Lower lobe of right lung (tissue), 2 donors: ENCODE measurements around the gene ART5. TPM values are rescaled to one million over a fixed set of nuclear protein-coding genes. Genes with fewer than 3 reads are reported as not detected.

Source experiments
- ATAC-seq, 2 donors: fragments of 200-7000 bp; cut with Tn5 transposase; one replicate each; pipeline ENCODE4 v1.9.1; 2020 to 2022; ENCODE audit warnings: mild to moderate bottlenecking in 2 of 2, moderate library complexity in 2 of 2
- DNase-seq: peaks from one replicate; pipeline ENCODE4 v3.0.0-alpha.2; 2020
- H3K27ac ChIP-seq: fragments of 200-600 bp; one replicate; pipeline ENCODE4 v1.8.0; 2022
- H3K27me3 ChIP-seq: fragments of 200-600 bp; one replicate; pipeline ENCODE4 v1.8.0; 2022; ENCODE audit warnings: low read depth
- H3K36me3 ChIP-seq: fragments of 200-600 bp; one replicate; pipeline ENCODE4 v1.8.0; 2022; ENCODE audit warnings: mild to moderate bottlenecking
- H3K4me1 ChIP-seq: fragments of 200-600 bp; one replicate; pipeline ENCODE4 v1.8.0; 2022
- H3K4me3 ChIP-seq: fragments of 200-600 bp; one replicate; pipeline ENCODE4 v1.8.0; 2022; ENCODE audit warnings: mild to moderate bottlenecking
- H3K9me3 ChIP-seq: fragments of 200-600 bp; one replicate; pipeline ENCODE4 v1.8.0; 2022
- intact Hi-C: fragments of 100-400 bp; cut with DNase I; formaldehyde crosslinking; loops from one replicate; pipeline ENCODE4 v1.11.0; 2022
- total RNA-seq: library from RNA; stranded (reverse); fragmentation: NEBNext Ultra II Directional; extraction: Animal tissue kit (Norgen Biotek cat#: 25700); gene quantifications from one replicate; pipeline ENCODE4 v1.2.1, GENCODE V29; 2021
- TF ChIP-seq, protein P1 (sequence below): fragments of 200-600 bp; IDR thresholded peaks from one replicate; pipeline ENCODE4 v1.8.0; 2022; ENCODE audit warnings: antibody characterized with exemption, mild to moderate bottlenecking
- donor health status: DM: no; HTN: yes; CAD: no; lungs with severe emphysema.

The ART5 gene
- total RNA-seq, 1 donor from 2014 or later = 2.2 TPM

DNA sequence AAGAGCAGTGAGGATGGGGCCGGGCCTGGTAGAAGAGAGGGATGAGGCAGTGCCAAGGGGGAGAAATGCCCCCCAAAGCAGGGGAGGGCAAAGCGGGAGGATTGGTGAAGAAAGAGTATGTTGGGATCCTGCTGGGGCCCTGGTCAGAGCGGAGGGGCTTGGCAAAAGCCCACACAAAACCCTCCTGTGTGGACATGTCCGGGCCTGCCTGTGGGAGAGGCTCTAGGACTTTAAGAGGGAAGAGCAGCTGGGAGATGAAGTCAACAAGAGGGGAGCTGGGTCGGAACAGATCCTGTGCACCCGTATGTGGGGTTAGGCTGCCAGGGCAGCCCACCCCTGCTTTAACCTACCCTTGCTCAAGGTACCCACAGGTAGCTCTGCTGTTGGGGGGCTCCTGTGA lies 25.8 kb downstream of the ART5 start:
- Histone ChIP-seq H3K4me3 (no peak overlapping the region), H3K27ac (no peak overlapping the region), H3K36me3 (no peaks in the 10 kb centered on the region), H3K4me1 (peaks cover 21% of the 10 kb centered on the region), H3K9me3 (no peaks in the 10 kb centered on the region), H3K27me3 (no peaks in the 10 kb centered on the region)
- no peak for ATAC-seq
- DNase-seq = no peak
- intact Hi-C loops = no loop called here
- TF ChIP-seq, protein P1, sequence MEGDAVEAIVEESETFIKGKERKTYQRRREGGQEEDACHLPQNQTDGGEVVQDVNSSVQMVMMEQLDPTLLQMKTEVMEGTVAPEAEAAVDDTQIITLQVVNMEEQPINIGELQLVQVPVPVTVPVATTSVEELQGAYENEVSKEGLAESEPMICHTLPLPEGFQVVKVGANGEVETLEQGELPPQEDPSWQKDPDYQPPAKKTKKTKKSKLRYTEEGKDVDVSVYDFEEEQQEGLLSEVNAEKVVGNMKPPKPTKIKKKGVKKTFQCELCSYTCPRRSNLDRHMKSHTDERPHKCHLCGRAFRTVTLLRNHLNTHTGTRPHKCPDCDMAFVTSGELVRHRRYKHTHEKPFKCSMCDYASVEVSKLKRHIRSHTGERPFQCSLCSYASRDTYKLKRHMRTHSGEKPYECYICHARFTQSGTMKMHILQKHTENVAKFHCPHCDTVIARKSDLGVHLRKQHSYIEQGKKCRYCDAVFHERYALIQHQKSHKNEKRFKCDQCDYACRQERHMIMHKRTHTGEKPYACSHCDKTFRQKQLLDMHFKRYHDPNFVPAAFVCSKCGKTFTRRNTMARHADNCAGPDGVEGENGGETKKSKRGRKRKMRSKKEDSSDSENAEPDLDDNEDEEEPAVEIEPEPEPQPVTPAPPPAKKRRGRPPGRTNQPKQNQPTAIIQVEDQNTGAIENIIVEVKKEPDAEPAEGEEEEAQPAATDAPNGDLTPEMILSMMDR = no peak

DNA sequence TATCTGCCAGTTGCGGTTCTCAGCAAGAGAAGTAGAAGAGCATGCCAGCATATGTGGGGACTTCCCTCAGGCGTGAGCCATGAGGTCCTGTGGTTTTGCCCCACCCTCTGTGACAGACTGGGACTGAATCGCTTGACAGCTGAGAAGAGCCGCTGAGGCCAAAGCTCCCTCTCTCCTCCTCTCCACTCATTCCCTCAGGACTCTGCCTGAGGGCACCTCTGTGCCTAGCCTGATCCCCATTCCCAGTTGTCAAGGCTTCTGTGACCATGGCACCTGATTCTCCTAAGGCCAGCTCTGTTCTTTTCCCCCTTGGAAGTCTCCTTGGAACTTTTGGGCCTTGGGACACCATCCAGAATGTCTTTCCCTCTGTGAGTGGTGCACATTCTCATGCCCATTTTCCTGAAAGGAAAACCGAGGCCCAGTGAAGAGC lies 27.0 kb downstream of the ART5 start:
- ATAC-seq = peak; percentile 83 to 86
- Histone ChIP-seq H3K4me3 (no peak overlapping the region), H3K27ac (peak overlapping the region; percentile 65), H3K4me1 (peaks cover 21% of the 10 kb centered on the region), H3K27me3 (no peaks in the 10 kb centered on the region), H3K9me3 (no peaks in the 10 kb centered on the region), H3K36me3 (no peaks in the 10 kb centered on the region)
- intact Hi-C loops = no loop called here
- TF ChIP-seq, protein P1 = no peak
- DNase-seq = peak; percentile 72

DNA sequence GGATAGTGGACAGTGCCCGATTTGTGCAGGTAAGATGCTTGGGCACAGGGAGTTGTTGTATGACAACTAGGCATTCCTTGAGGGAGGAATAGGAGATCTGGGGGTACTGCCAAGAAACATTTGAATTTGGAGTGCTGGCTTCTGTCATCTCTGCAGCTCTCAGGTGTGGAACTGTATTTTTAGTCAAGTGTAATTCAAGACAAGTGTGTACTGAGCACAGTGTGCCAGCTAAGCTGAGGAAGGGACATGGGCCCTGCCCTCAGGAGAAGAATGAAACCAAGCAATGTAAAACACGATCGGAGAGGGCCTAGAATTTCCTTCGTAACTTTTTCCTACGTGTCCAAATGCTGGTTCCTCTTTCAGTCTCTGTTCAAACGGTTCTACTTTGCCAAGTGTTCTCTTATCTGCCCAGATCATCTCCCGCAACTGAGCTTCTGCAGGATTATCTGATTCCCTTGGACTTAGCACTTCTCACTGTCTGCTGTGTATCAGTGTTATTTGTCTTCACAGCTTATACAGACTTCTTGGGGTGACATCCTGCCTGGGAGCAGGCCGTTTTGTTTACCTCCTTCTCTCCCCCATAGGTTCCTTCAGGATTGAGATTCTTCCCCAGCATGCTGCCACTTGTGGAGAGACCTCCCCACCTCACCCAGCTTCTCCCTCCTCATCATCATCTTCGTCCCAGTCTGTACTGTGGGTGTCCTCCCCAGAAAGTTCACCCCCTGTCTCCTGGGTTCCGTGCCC lies 27.6 kb downstream of the ART5 start:
- intact Hi-C loops = no loop called here
- no peaks in the 10 kb centered on the region for H3K27me3 ChIP-seq
- no peaks in the 10 kb centered on the region for H3K36me3 ChIP-seq
- DNase-seq (no peak), ATAC-seq (peak; percentile 90)
- peak overlapping the region; percentile 6 for H3K4me3 ChIP-seq
- peaks cover 21% of the 10 kb centered on the region for H3K4me1 ChIP-seq
- TF ChIP-seq, protein P1 = no peak
- H3K9me3 ChIP-seq = no peaks in the 10 kb centered on the region
- peak overlapping the region; percentile 65 for H3K27ac ChIP-seq

DNA sequence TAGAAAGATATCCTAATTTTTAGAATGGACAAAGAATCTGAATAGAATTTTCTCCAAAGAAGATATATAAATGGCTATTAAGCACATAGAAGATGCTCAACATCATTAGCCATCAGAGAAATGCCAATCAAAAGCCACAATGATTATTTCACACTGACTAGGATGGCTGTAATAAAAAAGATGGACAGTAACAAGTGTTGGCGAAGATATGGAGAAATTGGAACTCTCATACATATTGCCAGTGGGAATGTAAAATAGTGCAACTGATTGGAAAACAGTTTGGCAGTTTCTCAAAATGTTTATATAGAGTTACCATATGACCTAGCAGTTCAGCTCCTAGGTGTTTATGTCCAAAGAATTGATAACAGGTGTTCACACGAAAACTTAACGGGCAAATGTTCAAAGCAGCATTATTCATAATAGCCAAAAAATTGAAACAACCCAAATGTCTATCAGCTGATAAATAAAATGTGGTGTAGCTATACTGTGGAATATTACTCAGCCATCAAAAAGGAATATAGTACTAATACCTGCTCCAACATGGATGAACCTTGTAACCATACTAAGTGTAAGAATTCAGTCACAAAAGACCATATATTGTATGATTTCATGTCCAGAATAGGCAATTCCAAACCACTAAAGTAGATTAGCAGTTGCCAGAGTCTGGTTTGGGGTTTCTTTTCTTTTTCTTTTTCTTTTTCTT lies 29.7 kb downstream of the ART5 start:
- H3K27me3 ChIP-seq = no peaks in the 10 kb centered on the region
- DNase-seq (no peak), ATAC-seq (no peak)
- peaks cover 21% of the 10 kb centered on the region for H3K4me1 ChIP-seq
- intact Hi-C loops = no loop called here
- H3K36me3 ChIP-seq = no peaks in the 10 kb centered on the region
- no peak overlapping the region for H3K4me3 ChIP-seq
- TF ChIP-seq, protein P1 = no peak
- no peak overlapping the region for H3K27ac ChIP-seq
- no peaks in the 10 kb centered on the region for H3K9me3 ChIP-seq

DNA sequence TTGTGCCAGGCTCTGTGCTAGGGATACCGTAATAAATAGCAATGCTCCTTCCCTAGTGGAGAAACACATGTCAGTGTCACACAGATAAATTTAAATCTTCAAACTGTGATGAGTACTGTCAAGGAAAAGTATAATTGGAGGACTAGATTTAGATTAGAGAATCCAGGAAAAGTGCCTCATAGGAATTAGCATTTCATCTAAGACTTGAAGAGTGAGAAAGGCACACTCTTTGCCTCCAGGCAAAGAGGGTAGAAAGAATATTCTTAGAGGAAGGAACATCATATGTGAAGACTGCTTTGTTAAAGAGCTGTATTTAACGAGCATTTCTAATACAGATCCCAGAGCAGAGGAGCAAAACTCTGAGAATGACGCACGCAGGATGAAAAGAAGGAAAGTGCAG lies 30.9 kb downstream of the ART5 start:
- no peak overlapping the region for H3K27ac ChIP-seq
- DNase-seq (no peak), ATAC-seq (no peak)
- H3K9me3 ChIP-seq = no peaks in the 10 kb centered on the region
- H3K4me1 ChIP-seq = peaks cover 21% of the 10 kb centered on the region
- H3K36me3 ChIP-seq = no peaks in the 10 kb centered on the region
- H3K4me3 ChIP-seq = no peak overlapping the region
- intact Hi-C loops = no loop called here
- no peaks in the 10 kb centered on the region for H3K27me3 ChIP-seq
- TF ChIP-seq, protein P1 = no peak
